GM10266 (cell line): Measurements from ENCODE around the gene CTNNB1.
"Not testable (repeated sequence)": the region's sequence is repeated elsewhere in the genome, so short reads cannot be mapped to it uniquely, and the experiment has no call there.

ENCODE experiments used
- DNase-seq: peaks from one replicate; pipeline ENCODE4 v3.0.0; 2012; ENCODE audit errors: extremely low spot score
- CTCF ChIP-seq: IDR thresholded peaks from 2 replicates; pipeline ENCODE4 v1.5.1; 2012; ENCODE audit warnings: mild to moderate bottlenecking, low read depth; ENCODE audit not compliant: control insufficient read depth, insufficient read depth; ENCODE audit errors: missing control alignments

The CTNNB1 gene

DNA sequence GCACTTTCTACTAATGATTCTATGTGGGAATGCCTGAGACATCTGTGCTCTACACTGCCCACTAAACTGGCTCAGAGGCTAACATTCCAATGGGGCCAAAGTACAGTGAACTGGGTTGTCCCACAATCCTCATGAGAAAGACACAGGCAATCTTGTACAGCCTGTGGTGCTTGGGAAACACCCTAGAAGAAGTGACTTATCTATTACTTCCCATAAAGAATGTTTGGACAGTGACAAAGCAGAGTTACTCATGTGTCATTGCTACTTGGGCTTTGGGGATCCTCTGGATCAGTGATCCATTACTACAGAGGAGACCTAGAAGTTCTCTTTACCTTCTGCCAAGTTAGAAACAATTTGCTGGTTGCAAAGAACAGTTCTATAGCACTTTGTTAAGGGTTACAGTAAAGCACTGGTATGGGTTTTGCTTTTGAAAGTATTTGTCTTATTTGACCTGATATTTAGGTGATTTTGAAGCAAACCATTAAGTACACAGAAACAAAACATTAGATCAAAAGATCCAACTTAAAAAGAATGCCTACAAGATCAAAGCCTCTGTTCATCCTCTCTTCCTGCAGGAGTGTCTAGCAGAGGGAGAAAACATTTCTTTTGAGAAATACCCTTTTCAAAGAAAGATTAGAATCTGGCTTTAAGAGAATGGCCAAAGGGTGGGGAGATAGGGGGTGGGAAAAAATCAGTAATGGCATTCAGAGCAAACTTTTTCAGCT is 75.8 kb downstream of the CTNNB1 start:
- no peak for DNase-seq
- no peak for TF ChIP-seq CTCF

DNA sequence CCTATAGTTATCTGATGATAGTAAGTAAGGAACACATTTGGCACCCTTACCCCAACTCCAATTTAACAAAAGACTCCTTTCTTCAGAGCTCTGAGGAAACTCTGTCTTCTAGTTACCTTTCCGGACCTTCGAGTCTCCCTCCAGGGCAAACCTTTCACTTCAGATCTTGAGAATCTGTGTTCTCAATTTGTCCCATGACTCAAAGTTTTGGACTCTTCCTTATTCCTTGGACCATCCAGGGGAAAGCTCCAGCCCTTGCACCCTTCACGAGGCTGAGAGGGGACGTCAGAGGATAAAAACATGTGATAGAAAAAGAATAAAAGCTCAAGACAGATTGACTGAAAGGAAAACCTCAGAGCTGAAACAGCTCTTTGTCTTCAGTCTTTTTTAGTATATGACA is 76.9 kb downstream of the CTNNB1 start:
- TF ChIP-seq CTCF, result no peak
- no peak for DNase-seq

DNA sequence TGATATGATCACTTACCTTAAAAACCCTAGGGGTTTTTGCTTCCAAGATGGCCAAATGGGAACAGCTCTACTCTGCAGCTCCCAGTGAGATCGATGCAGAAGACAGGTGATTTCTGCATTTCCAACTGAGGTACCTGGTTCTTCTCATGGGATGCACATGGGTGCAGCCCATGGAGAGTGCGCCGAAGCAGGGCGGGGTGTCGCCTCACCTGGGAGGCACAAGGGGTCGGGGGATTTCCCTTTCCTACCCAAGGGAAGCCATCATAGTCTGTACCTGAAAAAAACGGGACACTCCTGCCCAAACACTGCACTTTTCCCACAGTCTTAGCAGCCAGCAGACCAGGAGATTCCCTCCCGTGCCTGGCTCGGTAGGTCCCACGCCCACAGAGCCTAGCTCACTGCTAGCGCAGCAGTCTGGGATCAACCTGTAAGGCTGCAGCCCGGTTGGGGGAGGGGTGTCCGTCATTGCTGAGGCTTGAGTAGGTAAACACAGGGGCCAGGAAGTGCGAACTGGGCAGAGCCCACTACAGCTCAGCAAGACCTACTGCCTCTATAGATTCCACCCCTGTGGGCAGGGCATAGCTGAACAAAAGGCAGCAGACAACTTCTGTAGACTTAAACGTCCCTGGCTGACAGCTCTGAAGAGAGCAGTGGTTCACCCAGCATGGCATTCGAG is 78.6 kb downstream of the CTNNB1 start:
- DNase-seq, result no peak
- TF ChIP-seq CTCF, result no peak

- DNase-seq, result not testable (repeated sequence)
Measured at GRCh38 chr3:41284934-41285333, 85.6 kb downstream of the CTNNB1 start.

DNA sequence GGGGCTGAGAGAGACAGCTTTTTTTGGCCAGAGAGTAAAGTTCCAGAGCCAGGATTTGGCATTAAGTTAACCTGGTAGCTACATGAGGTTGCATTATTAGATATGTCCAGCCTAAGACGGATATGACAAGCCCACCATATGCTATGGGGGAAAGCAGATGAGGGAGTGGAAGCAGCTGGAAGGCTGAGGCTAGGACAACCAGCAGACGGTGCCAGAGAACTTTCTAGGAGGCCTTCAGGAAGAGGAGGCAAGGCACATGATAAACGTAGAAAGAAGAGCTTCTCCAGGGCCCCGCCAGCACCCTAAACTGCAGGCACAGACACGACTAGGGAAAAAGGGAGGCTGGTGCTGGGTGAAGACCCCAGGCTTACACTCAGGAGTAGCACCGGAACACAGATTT is 87.0 kb downstream of the CTNNB1 start:
- TF ChIP-seq CTCF, result no peak
- DNase-seq, result no peak

- DNase-seq, result no peak
- no peak for TF ChIP-seq CTCF
Measured at GRCh38 chr3:41288785-41289184, 89.5 kb downstream of the CTNNB1 start.
